HepG2 (cell line): ENCODE results near the gene BPIFB4. TPM values are rescaled to one million over a fixed set of nuclear protein-coding genes. Genes with fewer than 3 reads are reported as not detected.

Experiments used
- GLI4 ChIP-seq: sonication (generic); formaldehyde crosslinking; IDR thresholded peaks from 2 replicates; pipeline ENCODE4 v1.5.1; 2020; ENCODE audit warnings: missing genetic modification reagents, mild to moderate bottlenecking, moderate library complexity, borderline replicate concordance
- HNRNPK ChIP-seq: fragments of 200-400 bp; formaldehyde crosslinking; IDR thresholded peaks from 2 replicates; pipeline ENCODE4 v1.6.1; 2018; ENCODE audit warnings: low read length, low read depth, moderate library complexity, mild to moderate bottlenecking; ENCODE audit not compliant: poor library complexity, severe bottlenecking
- MAF1 ChIP-seq: sonication (generic); formaldehyde crosslinking; IDR thresholded peaks from 2 replicates; pipeline ENCODE4 v1.5.0; 2020; ENCODE audit warnings: missing genetic modification reagents, borderline replicate concordance
- MLLT10 ChIP-seq: sonication (generic); formaldehyde crosslinking; IDR thresholded peaks from 2 replicates; pipeline ENCODE4 v1.4.0; 2020; ENCODE audit warnings: missing genetic modification reagents
- RORA ChIP-seq: sonication (generic); formaldehyde crosslinking; IDR thresholded peaks from 2 replicates; pipeline ENCODE4 v1.5.0; 2020; ENCODE audit warnings: mild to moderate bottlenecking, missing genetic modification reagents, moderate library complexity
- SIX1 ChIP-seq: sonication (generic); formaldehyde crosslinking; IDR thresholded peaks from 2 replicates; pipeline ENCODE4 v1.4.0; 2020; ENCODE audit warnings: missing genetic modification reagents, borderline replicate concordance
- ZEB1 ChIP-seq: IDR thresholded peaks from 2 replicates; pipeline ENCODE4 v1.6.1; 2012; ENCODE audit warnings: mild to moderate bottlenecking, low read depth, inconsistent platforms; ENCODE audit not compliant: insufficient replicate concordance
- ZFP41 ChIP-seq: sonication (generic); formaldehyde crosslinking; IDR thresholded peaks from 2 replicates; pipeline ENCODE4 v1.4.0; 2020; ENCODE audit warnings: mild to moderate bottlenecking, missing genetic modification reagents, borderline replicate concordance
- ZKSCAN5 ChIP-seq: sonication (generic); formaldehyde crosslinking; IDR thresholded peaks from 2 replicates; pipeline ENCODE4 v1.5.1; 2020; ENCODE audit warnings: mild to moderate bottlenecking, missing genetic modification reagents
- ZMAT3 ChIP-seq: sonication (generic); formaldehyde crosslinking; conservative IDR thresholded peaks from 2 replicates; pipeline ENCODE4 v1.7.0; 2021; ENCODE audit warnings: missing genetic modification reagents
- ZNF260 ChIP-seq: sonication (generic); formaldehyde crosslinking; IDR thresholded peaks from 2 replicates; pipeline ENCODE4 v1.4.0; 2020; ENCODE audit warnings: missing genetic modification reagents, low read depth, mild to moderate bottlenecking, borderline replicate concordance
- ZNF556 ChIP-seq: sonication (generic); formaldehyde crosslinking; IDR thresholded peaks from 2 replicates; pipeline ENCODE4 v1.4.0; 2020; ENCODE audit warnings: mild to moderate bottlenecking, missing genetic modification reagents, borderline replicate concordance
- ZNF674 ChIP-seq: sonication (generic); formaldehyde crosslinking; IDR thresholded peaks from 2 replicates; pipeline ENCODE4 v1.5.0; 2020; ENCODE audit warnings: low read depth, mild to moderate bottlenecking, missing genetic modification reagents
- ZNF687 ChIP-seq: sonication (generic); formaldehyde crosslinking; IDR thresholded peaks from 2 replicates; pipeline ENCODE4 v1.5.1; 2020; ENCODE audit warnings: mild to moderate bottlenecking, missing genetic modification reagents, moderate library complexity
- ZNF790 ChIP-seq: sonication (generic); formaldehyde crosslinking; IDR thresholded peaks from 2 replicates; pipeline ENCODE4 v1.8.0; 2022; ENCODE audit warnings: missing genetic modification reagents, mild to moderate bottlenecking, borderline replicate concordance
- ZNF800 ChIP-seq: sonication (generic); formaldehyde crosslinking; IDR thresholded peaks from 2 replicates; pipeline ENCODE4 v1.4.0; 2020; ENCODE audit warnings: missing genetic modification reagents
- ZNF883 ChIP-seq: sonication (generic); formaldehyde crosslinking; IDR thresholded peaks from 2 replicates; pipeline ENCODE4 v1.5.1; 2020; ENCODE audit warnings: mild to moderate bottlenecking, missing genetic modification reagents; ENCODE audit errors: not compliant biosample characterization
- polyA plus RNA-seq, 8 experiments: library from polyadenylated mRNA; depleted of rRNA in 3 of 8; stranded (reverse) in 7 of 8; unstranded in 1 of 8; fragments of >200 nt; fragmentation: Illumina TruSeq in 4 of 8; extraction: Trizol in 4 of 8; gene quantifications; 2 replicates each; pipeline versions ENCODE4 v1.2.1 to v1.2.3, GENCODE V29; 2011 to 2016; ENCODE audit warnings: low read depth in 4 of 8, missing spikeins in 1 of 8, mixed read lengths in 1 of 8; ENCODE audit not compliant: insufficient read depth in 1 of 8
- total RNA-seq, 5 experiments: library from RNA; depleted of rRNA; stranded (reverse); fragments of >200 nt; fragmentation: Illumina TruSeq; extraction: Trizol; gene quantifications; 2 replicates each; pipeline ENCODE4 v1.2.3, GENCODE V29; 2016; ENCODE audit warnings: low read depth in 1 of 5
- TF ChIP-seq, protein P1 (sequence below): sonication (generic); IDR thresholded peaks from 2 replicates; pipeline ENCODE4 v1.6.1; 2016; ENCODE audit warnings: low read depth, borderline replicate concordance
- TF ChIP-seq, protein P2 (sequence below): fragments of 450-650 bp; IDR thresholded peaks from 2 replicates; pipeline ENCODE4 v1.6.1; 2017; ENCODE audit warnings: mild to moderate bottlenecking

Gene BPIFB4
- total and polyA plus RNA-seq, 2 of the 13 experiments (the other 11 are each of a cell fraction or from before 2014, with no cell fraction given), result 0.09 TPM; not detected in 1

GRCh38 chr20:33042983-33043730 lies 36.3 kb upstream of the BPIFB4 start (continued):
- TF ChIP-seq ZNF800 (CRISPR knock-in tag) (no peak), GLI4 (CRISPR knock-in tag) (peak; percentile 39; the same call in 1 of the 2 replicates), ZNF687 (CRISPR knock-in tag) (no peak), SIX1 (CRISPR knock-in tag) (peak; percentile 21; the same call in 1 of the 2 replicates), RORA (CRISPR knock-in tag) (no peak), ZNF674 (CRISPR knock-in tag) (no peak), MLLT10 (no peak), ZNF883 (CRISPR knock-in tag) (peak; percentile 46), HNRNPK (no peak), ZNF790 (CRISPR knock-in tag) (no peak), ZFP41 (CRISPR knock-in tag) (no peak), MAF1 (no peak), ZEB1 (no peak), ZKSCAN5 (CRISPR knock-in tag) (0 out of 2 replicates have a peak, but pooled peaks have one; percentile 53), ZNF260 (CRISPR knock-in tag) (no peak), ZNF556 (CRISPR knock-in tag) (0 out of 2 replicates have a peak, but pooled peaks have one; percentile 40), ZMAT3 (CRISPR knock-in tag) (no peak)
- TF ChIP-seq, protein P1, sequence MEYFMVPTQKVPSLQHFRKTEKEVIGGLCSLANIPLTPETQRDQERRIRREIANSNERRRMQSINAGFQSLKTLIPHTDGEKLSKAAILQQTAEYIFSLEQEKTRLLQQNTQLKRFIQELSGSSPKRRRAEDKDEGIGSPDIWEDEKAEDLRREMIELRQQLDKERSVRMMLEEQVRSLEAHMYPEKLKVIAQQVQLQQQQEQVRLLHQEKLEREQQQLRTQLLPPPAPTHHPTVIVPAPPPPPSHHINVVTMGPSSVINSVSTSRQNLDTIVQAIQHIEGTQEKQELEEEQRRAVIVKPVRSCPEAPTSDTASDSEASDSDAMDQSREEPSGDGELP, result peak; percentile 58; the same call in 1 of the 2 replicates
- TF ChIP-seq, protein P2, sequence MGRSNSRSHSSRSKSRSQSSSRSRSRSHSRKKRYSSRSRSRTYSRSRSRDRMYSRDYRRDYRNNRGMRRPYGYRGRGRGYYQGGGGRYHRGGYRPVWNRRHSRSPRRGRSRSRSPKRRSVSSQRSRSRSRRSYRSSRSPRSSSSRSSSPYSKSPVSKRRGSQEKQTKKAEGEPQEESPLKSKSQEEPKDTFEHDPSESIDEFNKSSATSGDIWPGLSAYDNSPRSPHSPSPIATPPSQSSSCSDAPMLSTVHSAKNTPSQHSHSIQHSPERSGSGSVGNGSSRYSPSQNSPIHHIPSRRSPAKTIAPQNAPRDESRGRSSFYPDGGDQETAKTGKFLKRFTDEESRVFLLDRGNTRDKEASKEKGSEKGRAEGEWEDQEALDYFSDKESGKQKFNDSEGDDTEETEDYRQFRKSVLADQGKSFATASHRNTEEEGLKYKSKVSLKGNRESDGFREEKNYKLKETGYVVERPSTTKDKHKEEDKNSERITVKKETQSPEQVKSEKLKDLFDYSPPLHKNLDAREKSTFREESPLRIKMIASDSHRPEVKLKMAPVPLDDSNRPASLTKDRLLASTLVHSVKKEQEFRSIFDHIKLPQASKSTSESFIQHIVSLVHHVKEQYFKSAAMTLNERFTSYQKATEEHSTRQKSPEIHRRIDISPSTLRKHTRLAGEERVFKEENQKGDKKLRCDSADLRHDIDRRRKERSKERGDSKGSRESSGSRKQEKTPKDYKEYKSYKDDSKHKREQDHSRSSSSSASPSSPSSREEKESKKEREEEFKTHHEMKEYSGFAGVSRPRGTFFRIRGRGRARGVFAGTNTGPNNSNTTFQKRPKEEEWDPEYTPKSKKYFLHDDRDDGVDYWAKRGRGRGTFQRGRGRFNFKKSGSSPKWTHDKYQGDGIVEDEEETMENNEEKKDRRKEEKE, result no peak
